PC-3 (cell line): ENCODE measurements around the gene MIOX. TPM values are rescaled to one million over a fixed set of nuclear protein-coding genes. Genes with fewer than 3 reads are reported as not detected.

ENCODE experiments used
- ATAC-seq: fragments of 200-7000 bp; cut with Tn5 transposase; 2 replicates; pipeline ENCODE4 v1.9.1; 2020; ENCODE audit warnings: mild to moderate bottlenecking, moderate library complexity
- BruUV-seq: library from RNA; stranded (reverse); fragments of 400-500 nt; replicated peaks from 2 replicates; lab custom pipeline; 2021; lab: Mats Ljungman, UMichigan
- CTCF ChIA-PET: fragments of 300-600 bp; sonication (Branson Sonifier 250); formaldehyde crosslinking; loops from one replicate; lab custom pipeline; 2022; ENCODE audit warnings: antibody characterized with exemption; lab: Charles Lee
- POLR2A ChIA-PET: fragments of 300-600 bp; sonication (Branson Sonifier 250); formaldehyde crosslinking; loops from one replicate; lab custom pipeline; 2022; ENCODE audit warnings: antibody characterized with exemption; ENCODE audit not compliant: unreplicated experiment; lab: Charles Lee
- DNase-seq: peaks from one replicate; pipeline ENCODE4 v3.0.0-alpha.2; 2015
- H2AFZ ChIP-seq: fragments of 300-600 bp; sonication (generic); 2 replicates; pipeline ENCODE4 v1.6.0; 2016; ENCODE audit warnings: antibody characterized with exemption, low read length
- H3F3A ChIP-seq: fragments of 300-600 bp; sonication (generic); one replicate; pipeline ENCODE4 v1.6.0; 2017; ENCODE audit warnings: antibody characterized with exemption, low read length, control low read depth, mild to moderate bottlenecking; ENCODE audit not compliant: unreplicated experiment
- H3K27ac ChIP-seq: fragments of 300-600 bp; sonication (generic); 2 replicates; pipeline ENCODE4 v1.5.1; 2016; ENCODE audit warnings: mild to moderate bottlenecking, low read length
- H3K27me3 ChIP-seq: fragments of 300-600 bp; sonication (generic); 2 replicates; pipeline ENCODE4 v1.6.1; 2016; ENCODE audit warnings: low read length, mixed read lengths
- H3K36me3 ChIP-seq: fragments of 300-600 bp; sonication (generic); 2 replicates; pipeline ENCODE4 v1.6.1; 2016; ENCODE audit warnings: low read depth, mixed run types, low read length, mixed read lengths
- H3K4me1 ChIP-seq: fragments of 300-600 bp; sonication (generic); 2 replicates; pipeline ENCODE4 v1.5.1; 2016; ENCODE audit warnings: low read length; ENCODE audit not compliant: insufficient read depth
- H3K4me2 ChIP-seq: fragments of 300-600 bp; sonication (generic); 2 replicates; pipeline ENCODE4 v1.6.0; 2016; ENCODE audit warnings: low read length
- H3K4me3 ChIP-seq: fragments of 300-600 bp; sonication (generic); 2 replicates; pipeline ENCODE4 v1.5.1; 2016; ENCODE audit warnings: mild to moderate bottlenecking, low read length, mixed read lengths
- H3K79me2 ChIP-seq: fragments of 300-600 bp; sonication (generic); 2 replicates; pipeline ENCODE4 v1.6.1; 2017; ENCODE audit warnings: low read length, mixed read lengths
- H3K9ac ChIP-seq: fragments of 300-600 bp; sonication (generic); 2 replicates; pipeline ENCODE4 v1.6.0; 2016; ENCODE audit warnings: mild to moderate bottlenecking, low read length
- H3K9me2 ChIP-seq: fragments of 300-600 bp; sonication (generic); replicated peaks from 2 replicates; pipeline ENCODE4 v1.6.1; 2016; ENCODE audit warnings: mixed run types, low read length, mixed read lengths
- H3K9me3 ChIP-seq: fragments of 300-600 bp; sonication (generic); 2 replicates; pipeline ENCODE4 v1.6.1; 2016; ENCODE audit warnings: low read length, mixed read lengths
- H4K20me1 ChIP-seq: fragments of 300-600 bp; sonication (generic); 2 replicates; pipeline ENCODE4 v1.6.1; 2016; ENCODE audit warnings: low read length, mixed read lengths
- CTCF ChIP-seq: fragments of 300-600 bp; sonication (generic); conservative IDR thresholded peaks from 2 replicates; pipeline ENCODE4 v1.5.1; 2017; ENCODE audit warnings: antibody characterized with exemption, low read depth, mild to moderate bottlenecking, low read length
- EZH2 ChIP-seq: fragments of 300-600 bp; sonication (generic); IDR thresholded peaks from one replicate; pipeline ENCODE4 v1.6.1; 2017; ENCODE audit warnings: antibody characterized with exemption, mild to moderate bottlenecking, low read length; ENCODE audit not compliant: unreplicated experiment
- EZH2phosphoT487 ChIP-seq: fragments of 300-600 bp; sonication (generic); IDR thresholded peaks from 2 replicates; pipeline ENCODE4 v1.6.1; 2018; ENCODE audit warnings: mild to moderate bottlenecking, antibody characterized with exemption, low read length, borderline replicate concordance
- intact Hi-C: fragments of 100-400 bp; cut with micrococcal nuclease; formaldehyde crosslinking; loops from 2 replicates; pipeline ENCODE4 v1.9.0; 2023
- total RNA-seq: library from RNA; depleted of rRNA; stranded (reverse); fragments of >200 nt; gene quantifications from 2 replicates; pipeline ENCODE4 v1.2.3, GENCODE V29; 2014

MIOX gene
- total RNA-seq, 1 experiment from 2014 or later, result not detected

GRCh38 chr22:50438305-50439275 lies 48.1 kb upstream of the MIOX start:
- H3K4me1 ChIP-seq, result no peaks in the 10 kb centered on the region
- no peak for ATAC-seq
- no peak overlapping the region for H2AFZ ChIP-seq
- intact Hi-C loops, result no loop called here
- no peak overlapping the region for H3K9ac ChIP-seq
- H3K27me3 ChIP-seq, result no peaks in the 10 kb centered on the region
- H4K20me1 ChIP-seq, result no peaks in the 10 kb centered on the region
- DNase-seq, result no peak
- no peaks in the 10 kb centered on the region for H3K79me2 ChIP-seq
- H3K9me3 ChIP-seq, result no peaks in the 10 kb centered on the region
- H3K4me3 ChIP-seq, result no peak overlapping the region
- BruUV-seq, result no TSS peak
- no peak overlapping the region for H3K27ac ChIP-seq
- H3K9me2 ChIP-seq, result no peaks in the 10 kb centered on the region
- ChIA-PET CTCF (no interaction called here), POLR2A (no interaction called here)
- no peaks in the 10 kb centered on the region for H3F3A ChIP-seq
- TF ChIP-seq EZH2phosphoT487, result no peak
- no peak for TF ChIP-seq EZH2
- no peak for TF ChIP-seq CTCF
- no peaks in the 10 kb centered on the region for H3K36me3 ChIP-seq
- no peak overlapping the region for H3K4me2 ChIP-seq

GRCh38 chr22:50439314-50439870 lies 47.3 kb upstream of the MIOX start:
- ChIA-PET CTCF (no interaction called here), POLR2A (no interaction called here)
- Histone ChIP-seq H3K27me3 (no peaks in the 10 kb centered on the region), H3K4me1 (no peaks in the 10 kb centered on the region), H3K27ac (no peak overlapping the region), H3K9ac (no peak overlapping the region), H2AFZ (no peak overlapping the region), H3K4me3 (no peak overlapping the region), H4K20me1 (no peaks in the 10 kb centered on the region), H3F3A (no peaks in the 10 kb centered on the region), H3K9me2 (no peaks in the 10 kb centered on the region), H3K36me3 (no peaks in the 10 kb centered on the region), H3K9me3 (no peaks in the 10 kb centered on the region), H3K4me2 (no peak overlapping the region), H3K79me2 (no peaks in the 10 kb centered on the region)
- no peak for TF ChIP-seq EZH2phosphoT487
- no peak for TF ChIP-seq EZH2
- TF ChIP-seq CTCF, result no peak
- BruUV-seq, result no TSS peak
- DNase-seq (no peak), ATAC-seq (no peak)
- intact Hi-C loops, result no loop called here
